ENCODE results near the gene CLN6. TPM values are rescaled to one million over a fixed set of nuclear protein-coding genes. Genes with fewer than 3 reads are reported as not detected.
"Not testable (repeated sequence)": the region's sequence is repeated elsewhere in the genome, so short reads cannot be mapped to it uniquely, and the experiment has no call there.

CLN6 gene
- polyA plus RNA-seq, 2 donors = 17.8 to 23.5 TPM

DNA sequence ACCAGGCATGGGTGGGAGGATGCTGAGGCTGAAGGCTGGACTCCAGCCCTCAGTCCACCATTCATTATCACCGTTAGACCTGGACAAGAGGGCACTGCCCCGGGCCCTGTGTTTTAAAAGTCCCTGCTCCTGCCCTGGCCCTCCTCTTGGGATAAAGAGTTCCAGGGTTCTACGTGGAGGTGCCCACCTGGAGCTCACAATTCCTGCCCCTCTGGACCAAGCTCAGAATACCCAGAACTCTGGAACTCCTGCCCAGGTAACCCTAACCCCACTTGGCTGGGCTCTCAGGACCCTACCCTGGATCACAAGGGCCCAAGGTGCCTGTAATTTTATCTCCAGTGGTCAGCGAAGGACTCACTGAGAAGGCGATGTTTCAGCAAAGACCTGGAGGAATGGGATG, 25.6 kb downstream of the CLN6 start:
- WGBS, 2 donors = 94 to 99% methylated on average over 5 of the region's 5 CpGs

GRCh38 chr15:68203486-68203885, 26.0 kb downstream of the CLN6 start:
- H3K27me3 ChIP-seq (ENCODE audit: control insufficient read depth in 1 of 2, insufficient read depth in 2 of 2, low read length in 2 of 2) = no peaks in the 10 kb centered on the region
- peaks cover 6 to 14% of the 10 kb centered on the region in 2 donors for H3K4me1 ChIP-seq (ENCODE audit: control insufficient read depth in 2 of 2, insufficient read depth in 2 of 2, low read length in 1 of 2)
- 86 to 98% methylated on average over 5 of the region's 5 CpGs for whole genome bisulfite sequencing, 2 donors
- no peak overlapping the region for H3K27ac ChIP-seq (ENCODE audit: low read depth in 2 of 2, low read length in 1 of 2)
- no peaks in the 10 kb centered on the region for H3K9me3 ChIP-seq (ENCODE audit: control insufficient read depth in 2 of 2, insufficient read depth in 1 of 2, low read depth in 1 of 2, low read length in 1 of 2)
- H3K36me3 ChIP-seq (ENCODE audit: control insufficient read depth in 2 of 2, insufficient read depth in 2 of 2, low read length in 1 of 2) = no peaks in the 10 kb centered on the region
- H3K4me3 ChIP-seq (ENCODE audit: low read depth in 1 of 2, low read length in 2 of 2) = no peak overlapping the region

More for the DNA sequence above, 25.6 kb downstream of the CLN6 start:
- H3K4me1 ChIP-seq (ENCODE audit: control insufficient read depth in 2 of 2, insufficient read depth in 2 of 2, low read length in 1 of 2) = peaks cover 6 to 14% of the 10 kb centered on the region in 2 donors
- H3K27ac ChIP-seq (ENCODE audit: low read depth in 2 of 2, low read length in 1 of 2) = no peak overlapping the region
- no peak overlapping the region for H3K4me3 ChIP-seq (ENCODE audit: low read depth in 1 of 2, low read length in 2 of 2)
- H3K36me3 ChIP-seq (ENCODE audit: control insufficient read depth in 2 of 2, insufficient read depth in 2 of 2, low read length in 1 of 2) = no peaks in the 10 kb centered on the region
- H3K9me3 ChIP-seq (ENCODE audit: control insufficient read depth in 2 of 2, insufficient read depth in 1 of 2, low read depth in 1 of 2, low read length in 1 of 2) = no peaks in the 10 kb centered on the region
- H3K27me3 ChIP-seq (ENCODE audit: control insufficient read depth in 1 of 2, insufficient read depth in 2 of 2, low read length in 2 of 2) = no peaks in the 10 kb centered on the region

GRCh38 chr15:68202994-68203393, 26.5 kb downstream of the CLN6 start:
- H3K4me3 ChIP-seq (ENCODE audit: low read depth in 1 of 2, low read length in 2 of 2); H3K27ac ChIP-seq (ENCODE audit: low read depth in 2 of 2, low read length in 1 of 2); H3K9me3 ChIP-seq (ENCODE audit: control insufficient read depth in 2 of 2, insufficient read depth in 1 of 2, low read depth in 1 of 2, low read length in 1 of 2); H3K36me3 ChIP-seq (ENCODE audit: control insufficient read depth in 2 of 2, insufficient read depth in 2 of 2, low read length in 1 of 2); H3K27me3 ChIP-seq (ENCODE audit: control insufficient read depth in 1 of 2, insufficient read depth in 2 of 2, low read length in 2 of 2): not testable (repeated sequence)
- 96 to 97% methylated on average over 7 of the region's 7 CpGs for WGBS, 2 donors
- H3K4me1 ChIP-seq (ENCODE audit: control insufficient read depth in 2 of 2, insufficient read depth in 2 of 2, low read length in 1 of 2) = peaks cover 6 to 14% of the 10 kb centered on the region in 2 donors

DNA sequence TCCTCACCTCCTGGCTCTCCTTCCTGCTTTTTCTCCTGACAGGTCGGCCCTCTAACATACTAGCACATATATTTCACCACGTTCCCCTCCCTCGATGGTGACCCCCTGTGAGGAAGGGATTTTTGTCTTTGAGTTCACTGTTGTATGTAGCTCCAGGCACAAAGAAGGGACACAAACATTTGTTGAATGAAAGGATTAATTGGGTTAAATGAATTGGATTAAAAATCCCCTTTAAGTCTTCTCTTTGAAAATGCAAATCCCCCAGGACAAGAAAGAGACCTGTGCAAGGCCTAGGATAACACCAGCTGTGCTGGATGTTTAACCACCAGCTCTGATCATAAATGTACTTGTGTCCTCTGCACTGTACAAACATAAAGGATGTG, 27.7 kb downstream of the CLN6 start:
- Histone ChIP-seq H3K27ac (ENCODE audit: low read depth in 2 of 2, low read length in 1 of 2) (no peak overlapping the region), H3K27me3 (ENCODE audit: control insufficient read depth in 1 of 2, insufficient read depth in 2 of 2, low read length in 2 of 2) (no peaks in the 10 kb centered on the region), H3K36me3 (ENCODE audit: control insufficient read depth in 2 of 2, insufficient read depth in 2 of 2, low read length in 1 of 2) (peaks cover 0 to 5% of the 10 kb centered on the region in 2 donors), H3K4me3 (ENCODE audit: low read depth in 1 of 2, low read length in 2 of 2) (no peak overlapping the region), H3K4me1 (ENCODE audit: control insufficient read depth in 2 of 2, insufficient read depth in 2 of 2, low read length in 1 of 2) (peaks cover 6 to 14% of the 10 kb centered on the region in 2 donors), H3K9me3 (ENCODE audit: control insufficient read depth in 2 of 2, insufficient read depth in 1 of 2, low read depth in 1 of 2, low read length in 1 of 2) (no peaks in the 10 kb centered on the region)
- 42 to 52% methylated on average over 3 of the region's 3 CpGs for WGBS, 2 donors

GRCh38 chr15:68201153-68201878, 28.2 kb downstream of the CLN6 start:
- H3K4me1 ChIP-seq (ENCODE audit: control insufficient read depth in 2 of 2, insufficient read depth in 2 of 2, low read length in 1 of 2) = peaks cover 6 to 13% of the 10 kb centered on the region in 2 donors
- H3K4me3 ChIP-seq (ENCODE audit: low read depth in 1 of 2, low read length in 2 of 2) = no peak overlapping the region
- peaks cover 0 to 5% of the 10 kb centered on the region in 2 donors for H3K36me3 ChIP-seq (ENCODE audit: control insufficient read depth in 2 of 2, insufficient read depth in 2 of 2, low read length in 1 of 2)
- no peak overlapping the region for H3K27ac ChIP-seq (ENCODE audit: low read depth in 2 of 2, low read length in 1 of 2)
- WGBS, 2 donors = 88 to 92% methylated on average over 7 of the region's 7 CpGs
- H3K9me3 ChIP-seq (ENCODE audit: control insufficient read depth in 2 of 2, insufficient read depth in 1 of 2, low read depth in 1 of 2, low read length in 1 of 2) = no peaks in the 10 kb centered on the region
- H3K27me3 ChIP-seq (ENCODE audit: control insufficient read depth in 1 of 2, insufficient read depth in 2 of 2, low read length in 2 of 2) = no peaks in the 10 kb centered on the region

GRCh38 chr15:68200016-68200861, 29.3 kb downstream of the CLN6 start:
- no peaks in the 10 kb centered on the region for H3K27me3 ChIP-seq (ENCODE audit: control insufficient read depth in 1 of 2, insufficient read depth in 2 of 2, low read length in 2 of 2)
- H3K9me3 ChIP-seq (ENCODE audit: control insufficient read depth in 2 of 2, insufficient read depth in 1 of 2, low read depth in 1 of 2, low read length in 1 of 2) = no peaks in the 10 kb centered on the region
- H3K27ac ChIP-seq (ENCODE audit: low read depth in 2 of 2, low read length in 1 of 2) = no peak overlapping the region
- WGBS, 2 donors = 61 to 64% methylated on average over 16 of the region's 16 CpGs
- H3K4me3 ChIP-seq (ENCODE audit: low read depth in 1 of 2, low read length in 2 of 2) = no peak overlapping the region
- H3K4me1 ChIP-seq (ENCODE audit: control insufficient read depth in 2 of 2, insufficient read depth in 2 of 2, low read length in 1 of 2) = peaks cover 2 to 3% of the 10 kb centered on the region in 2 donors
- peaks cover 2 to 5% of the 10 kb centered on the region in 2 donors for H3K36me3 ChIP-seq (ENCODE audit: control insufficient read depth in 2 of 2, insufficient read depth in 2 of 2, low read length in 1 of 2)

DNA sequence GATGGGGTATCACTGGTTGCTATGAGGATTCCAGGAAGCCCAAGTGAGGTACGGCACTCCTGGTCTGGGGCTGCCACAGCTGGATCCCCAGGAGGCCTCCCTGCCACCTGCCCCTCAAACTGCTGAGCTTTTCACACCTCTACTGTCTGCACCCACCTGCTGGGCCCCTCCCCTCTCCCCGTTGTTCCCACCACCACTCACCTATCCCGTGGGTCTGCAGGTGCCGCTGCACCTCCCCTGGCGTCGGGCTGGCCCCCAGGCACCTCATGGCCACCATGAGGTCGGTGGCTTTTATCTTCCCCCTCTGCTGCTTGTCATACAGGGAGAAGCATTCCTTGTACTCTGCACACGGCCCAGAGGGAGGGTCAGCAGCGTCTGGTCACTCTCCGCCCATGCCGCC, 30.2 kb downstream of the CLN6 start:
- peaks cover 0 to 2% of the 10 kb centered on the region in 2 donors for H3K4me1 ChIP-seq (ENCODE audit: control insufficient read depth in 2 of 2, insufficient read depth in 2 of 2, low read length in 1 of 2)
- H3K36me3 ChIP-seq (ENCODE audit: control insufficient read depth in 2 of 2, insufficient read depth in 2 of 2, low read length in 1 of 2) = peaks cover 2 to 5% of the 10 kb centered on the region in 2 donors
- WGBS, 2 donors = 67 to 68% methylated on average over 11 of the region's 11 CpGs
- no peaks in the 10 kb centered on the region for H3K9me3 ChIP-seq (ENCODE audit: control insufficient read depth in 2 of 2, insufficient read depth in 1 of 2, low read depth in 1 of 2, low read length in 1 of 2)
- no peaks in the 10 kb centered on the region for H3K27me3 ChIP-seq (ENCODE audit: control insufficient read depth in 1 of 2, insufficient read depth in 2 of 2, low read length in 2 of 2)
- no peak overlapping the region for H3K4me3 ChIP-seq (ENCODE audit: low read depth in 1 of 2, low read length in 2 of 2)
- H3K27ac ChIP-seq (ENCODE audit: low read depth in 2 of 2, low read length in 1 of 2) = no peak overlapping the region

GRCh38 chr15:68197661-68198437, 31.7 kb downstream of the CLN6 start:
- peaks cover 1 to 2% of the 10 kb centered on the region in 2 donors for H3K4me1 ChIP-seq (ENCODE audit: control insufficient read depth in 2 of 2, insufficient read depth in 2 of 2, low read length in 1 of 2)
- H3K27me3 ChIP-seq (ENCODE audit: control insufficient read depth in 1 of 2, insufficient read depth in 2 of 2, low read length in 2 of 2) = no peaks in the 10 kb centered on the region
- no peak overlapping the region for H3K27ac ChIP-seq (ENCODE audit: low read depth in 2 of 2, low read length in 1 of 2)
- peaks cover 5 to 6% of the 10 kb centered on the region in 2 donors for H3K36me3 ChIP-seq (ENCODE audit: control insufficient read depth in 2 of 2, insufficient read depth in 2 of 2, low read length in 1 of 2)
- H3K9me3 ChIP-seq (ENCODE audit: control insufficient read depth in 2 of 2, insufficient read depth in 1 of 2, low read depth in 1 of 2, low read length in 1 of 2) = no peaks in the 10 kb centered on the region
- no peak overlapping the region for H3K4me3 ChIP-seq (ENCODE audit: low read depth in 1 of 2, low read length in 2 of 2)
- WGBS, 2 donors = 89 to 90% methylated on average over 11 of the region's 11 CpGs

DNA sequence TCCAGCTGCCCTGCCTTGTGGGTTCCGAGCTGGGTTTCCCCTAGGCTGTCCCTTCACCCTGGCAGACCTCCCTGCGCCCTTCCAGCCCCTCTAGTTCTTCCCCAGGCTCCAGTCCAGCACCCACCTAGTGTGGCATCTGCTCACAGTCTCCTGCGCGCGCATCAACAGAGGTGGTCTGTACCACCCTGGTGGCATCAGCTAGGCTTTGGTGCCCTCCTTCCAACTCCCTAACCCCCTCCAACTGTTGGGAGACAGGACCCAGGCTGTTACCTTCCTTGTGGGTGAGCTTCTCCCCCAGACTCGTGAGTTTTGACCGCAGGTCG, 32.4 kb downstream of the CLN6 start:
- no peaks in the 10 kb centered on the region for H3K27me3 ChIP-seq (ENCODE audit: control insufficient read depth in 1 of 2, insufficient read depth in 2 of 2, low read length in 2 of 2)
- no peak overlapping the region for H3K4me3 ChIP-seq (ENCODE audit: low read depth in 1 of 2, low read length in 2 of 2)
- no peaks in the 10 kb centered on the region for H3K9me3 ChIP-seq (ENCODE audit: control insufficient read depth in 2 of 2, insufficient read depth in 1 of 2, low read depth in 1 of 2, low read length in 1 of 2)
- H3K27ac ChIP-seq (ENCODE audit: low read depth in 2 of 2, low read length in 1 of 2) = no peak overlapping the region
- WGBS, 2 donors = 95% methylated on average over 8 of the region's 8 CpGs
- H3K36me3 ChIP-seq (ENCODE audit: control insufficient read depth in 2 of 2, insufficient read depth in 2 of 2, low read length in 1 of 2) = peaks cover 5 to 13% of the 10 kb centered on the region in 2 donors
- peaks cover 2 to 3% of the 10 kb centered on the region in 2 donors for H3K4me1 ChIP-seq (ENCODE audit: control insufficient read depth in 2 of 2, insufficient read depth in 2 of 2, low read length in 1 of 2)
